Smooth muscle cell of the brain vasculature (primary cell): ENCODE measurements around the gene RNF2.

Source experiments
- DNase-seq: peaks from one replicate; pipeline ENCODE4 v3.0.0-alpha.2; 2012; ENCODE audit warnings: low read depth, low spot score

RNF2 gene

DNA sequence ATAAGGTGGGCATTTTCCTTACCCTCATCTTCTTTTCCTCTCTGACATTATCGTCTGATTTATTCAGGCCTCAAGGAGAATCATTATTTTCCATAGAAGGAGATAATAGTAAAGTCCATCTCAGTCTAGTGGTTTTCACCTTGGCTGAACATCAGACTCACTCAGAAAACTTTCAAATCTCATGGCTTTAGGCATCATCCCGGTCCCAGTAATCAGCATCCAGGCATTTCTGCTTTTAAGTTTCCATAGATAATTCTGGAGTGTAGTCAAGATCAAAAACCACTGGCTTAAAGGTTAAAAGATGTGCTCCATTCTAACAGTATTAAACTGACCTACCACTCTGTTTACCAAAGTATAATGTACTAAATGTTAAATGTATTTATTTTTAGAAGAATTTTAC lies 49.4 kb downstream of the RNF2 start:
- no peak for DNase-seq

- DNase-seq, result no peak
These were observed 51.2 kb downstream of the RNF2 start for GRCh38 chr1:185096531-185096930.

DNA sequence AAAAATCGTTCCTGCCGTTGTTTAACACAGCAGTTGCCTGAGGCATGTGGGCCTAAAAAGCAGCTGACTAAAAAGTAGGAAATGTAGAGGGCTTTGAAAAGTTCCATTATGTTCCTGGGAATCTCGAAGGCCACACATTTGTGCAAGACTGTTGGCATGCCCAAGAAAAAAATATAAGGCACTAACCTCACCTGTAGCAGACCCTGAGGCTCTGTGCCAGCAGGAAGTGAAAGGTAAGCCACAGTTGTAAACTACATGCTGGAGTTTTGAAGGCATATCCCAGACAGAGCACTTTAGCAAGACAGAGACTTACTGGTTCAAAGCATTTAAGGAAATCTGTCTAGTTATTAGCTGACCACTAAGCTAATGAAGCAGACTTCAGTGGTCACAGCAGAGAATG lies 58.7 kb downstream of the RNF2 start:
- DNase-seq, result no peak

DNA sequence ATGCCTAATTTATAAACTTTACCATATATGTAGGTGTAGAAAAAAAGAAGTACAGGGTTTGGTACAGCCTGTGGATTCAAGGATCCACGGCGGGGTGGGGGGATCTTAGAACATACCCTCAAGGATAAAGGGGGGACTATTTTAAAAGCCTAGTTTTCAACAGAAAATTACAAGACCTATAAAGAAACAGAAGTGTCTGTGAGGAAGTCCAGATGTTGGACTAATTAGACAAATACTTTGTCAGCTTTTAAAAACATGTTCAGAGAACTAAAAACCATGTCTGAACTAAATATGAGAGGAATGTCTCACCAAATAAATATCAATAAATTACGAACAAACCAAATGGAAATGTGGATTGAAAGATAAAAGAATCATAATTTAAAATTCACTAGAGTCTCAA lies 59.8 kb downstream of the RNF2 start:
- no peak for DNase-seq

GRCh38 chr1:185108321-185108720 lies 63.0 kb downstream of the RNF2 start:
- DNase-seq, result no peak

GRCh38 chr1:185110145-185110544 lies 64.8 kb downstream of the RNF2 start:
- DNase-seq, result no peak

- DNase-seq, result no peak
These were observed 66.5 kb downstream of the RNF2 start for GRCh38 chr1:185111873-185112272.

DNA sequence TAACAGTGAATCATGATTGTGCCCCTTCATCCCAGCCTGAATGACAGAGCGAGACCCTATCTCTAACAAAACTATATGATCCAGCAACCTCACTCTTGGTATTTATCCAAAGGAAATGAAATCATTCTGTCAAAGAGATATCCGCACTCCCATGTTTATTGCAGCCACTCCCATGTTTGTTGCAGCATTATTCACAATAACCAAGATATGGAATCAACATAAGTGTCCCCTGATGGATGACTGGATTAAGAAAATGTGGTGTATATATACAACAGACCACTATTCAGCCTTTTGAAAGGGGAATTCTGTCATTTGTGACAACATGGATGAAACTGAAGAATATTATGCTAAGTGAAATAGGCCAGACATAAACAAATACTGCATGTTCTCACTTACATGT lies 67.0 kb downstream of the RNF2 start:
- DNase-seq, result no peak

DNA sequence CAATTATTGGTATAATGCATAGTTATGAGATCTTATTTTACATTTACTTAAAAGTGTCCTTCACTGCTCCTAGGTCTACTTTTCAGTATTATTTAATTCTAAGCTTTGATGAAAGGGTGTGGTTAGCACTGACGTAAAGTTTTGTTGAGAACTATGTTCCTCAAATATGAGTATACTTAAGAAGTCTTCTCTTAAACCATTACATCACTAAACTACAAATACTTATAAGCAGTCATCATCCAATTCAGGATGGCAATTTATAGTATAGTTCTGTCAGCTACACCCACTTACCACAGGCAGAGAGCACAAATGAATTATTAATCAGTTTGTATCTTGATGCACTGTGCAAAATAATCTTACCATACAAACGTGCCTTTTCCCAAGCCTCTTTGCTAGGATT lies 84.3 kb downstream of the RNF2 start:
- no peak for DNase-seq

DNA sequence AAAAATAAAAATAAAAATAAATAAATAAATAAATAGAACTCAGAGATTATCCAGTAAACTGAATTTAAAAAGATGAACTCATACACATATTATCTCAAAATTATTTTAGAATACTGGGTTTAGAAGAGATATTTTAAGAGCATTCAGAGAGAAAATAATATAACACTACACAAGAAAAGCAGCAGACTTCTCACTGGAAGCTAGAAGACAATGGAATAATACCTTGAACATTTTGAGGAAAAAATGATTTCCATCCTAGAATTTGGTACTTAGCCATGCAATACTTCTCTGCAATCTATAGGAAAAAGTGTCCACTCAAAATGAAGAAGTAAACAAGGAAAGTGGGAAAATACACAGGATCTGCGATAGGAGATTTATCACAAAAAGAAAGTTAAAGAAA lies 87.2 kb downstream of the RNF2 start:
- DNase-seq, result no peak

DNA sequence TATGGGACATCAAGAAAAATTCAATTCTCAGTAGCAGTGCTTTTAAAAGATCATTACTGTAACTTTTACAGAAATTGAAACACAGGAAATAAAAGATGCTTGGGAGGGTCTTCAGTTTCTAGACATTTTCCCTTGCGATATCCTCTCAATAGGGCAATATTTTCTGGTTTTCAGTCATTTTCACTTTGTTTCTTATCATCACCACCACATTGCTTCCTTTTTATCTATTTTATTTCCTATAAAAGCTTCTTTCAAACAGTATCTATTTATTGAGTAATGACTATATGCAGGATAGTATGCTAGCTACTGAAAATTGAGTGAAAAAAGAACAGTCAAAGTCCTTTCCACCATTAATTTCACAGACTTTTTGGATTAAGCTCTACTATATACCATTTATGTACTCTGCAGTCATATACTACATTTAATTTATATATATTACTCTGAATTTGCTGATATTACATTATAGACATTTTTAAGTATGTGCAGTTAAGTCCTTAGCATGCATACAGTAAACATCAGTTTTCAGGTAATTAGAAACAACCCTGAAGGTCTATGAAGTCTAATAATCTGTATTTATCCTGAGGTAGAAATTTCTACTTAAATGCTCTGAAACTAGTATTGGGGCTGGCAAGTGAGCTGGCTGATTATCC lies 92.7 kb downstream of the RNF2 start:
- DNase-seq, result no peak

GRCh38 chr1:185139246-185139645 lies 93.9 kb downstream of the RNF2 start:
- no peak for DNase-seq

DNA sequence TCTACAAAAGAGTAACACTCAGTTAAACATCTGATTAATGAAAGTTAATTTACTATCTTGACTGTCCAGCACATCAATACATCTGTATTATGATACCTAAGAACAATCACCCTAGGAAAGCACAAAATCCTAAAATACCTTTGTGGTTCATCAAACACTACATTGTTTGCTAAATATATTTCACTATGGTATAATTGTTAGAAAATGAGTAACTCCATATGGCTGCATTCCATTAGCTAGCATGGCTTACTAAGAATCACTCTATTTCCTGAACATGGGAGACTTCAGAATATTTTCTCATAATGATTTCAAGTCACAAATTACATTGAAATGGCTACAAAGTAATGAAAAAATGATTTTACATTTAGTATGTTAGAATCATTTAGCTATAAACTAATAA lies 98.9 kb downstream of the RNF2 start:
- DNase-seq, result no peak

GRCh38 chr1:185151215-185151614 lies 105.9 kb downstream of the RNF2 start:
- DNase-seq, result no peak
